Mesothelial cell of epicardium (in vitro differentiated cells): ENCODE measurements around the gene AUNIP. TPM values are rescaled to one million over a fixed set of nuclear protein-coding genes. Genes with fewer than 3 reads are reported as not detected.

Experiments
- DNase-seq, 2 experiments: peaks; one replicate each; pipeline ENCODE4 v3.0.0; 2021; ENCODE audit warnings: low spot score in 2 of 2; ENCODE audit not compliant: unreplicated experiment in 2 of 2
- H3K27ac Mint-ChIP-seq: 2 replicates; pipeline ENCODE4 v1.8.0; 2021; ENCODE audit warnings: mixed read lengths
- H3K27me3 Mint-ChIP-seq: 2 replicates; pipeline ENCODE4 v1.8.0; 2021; ENCODE audit warnings: low read depth, mixed read lengths
- H3K36me3 Mint-ChIP-seq: 2 replicates; pipeline ENCODE4 v1.8.0; 2021; ENCODE audit warnings: mixed read lengths
- H3K4me1 Mint-ChIP-seq: 2 replicates; pipeline ENCODE4 v1.8.0; 2021; ENCODE audit warnings: mixed read lengths
- H3K4me3 Mint-ChIP-seq: 2 replicates; pipeline ENCODE4 v1.8.0; 2021; ENCODE audit warnings: mild to moderate bottlenecking, moderate library complexity, mixed read lengths
- H3K9me3 Mint-ChIP-seq: 2 replicates; pipeline ENCODE4 v1.8.0; 2021; ENCODE audit warnings: mixed read lengths
- total RNA-seq: library from RNA; stranded (reverse); gene quantifications from 3 replicates; pipeline ENCODE4 v1.2.1, GENCODE V29; 2021
- TF ChIP-seq, protein P1 (sequence below): fragments of 200-600 bp; sonication (generic); IDR thresholded peaks from one replicate; pipeline ENCODE4 v1.5.0; 2021; ENCODE audit warnings: antibody characterized with exemption; ENCODE audit not compliant: unreplicated experiment

The AUNIP gene
- total RNA-seq, 1 donor from 2014 or later: 2.7 TPM

DNA sequence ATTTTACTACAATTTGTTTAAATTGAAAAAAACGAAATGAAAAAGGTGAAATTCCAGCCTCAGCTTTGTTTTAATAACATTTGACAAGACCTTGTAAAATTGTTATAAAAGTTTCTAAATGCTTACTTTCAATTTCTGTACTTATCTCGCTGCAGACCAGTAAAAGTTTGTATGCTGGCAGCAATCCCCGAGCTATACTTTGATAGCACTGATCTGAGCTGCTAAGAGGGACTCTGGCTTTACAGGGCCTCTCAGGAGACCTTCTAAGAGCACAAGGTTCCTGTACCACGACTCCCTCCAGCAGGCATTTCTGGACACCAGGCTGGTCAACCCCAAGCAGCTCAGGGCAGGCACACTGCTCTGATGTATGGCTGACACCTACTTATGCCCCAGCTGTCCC lies 33.9 kb upstream of the AUNIP start:
- H3K27ac Mint-ChIP-seq: peak overlapping the region; percentile 82
- H3K4me3 Mint-ChIP-seq: no peak overlapping the region
- TF ChIP-seq, protein P1, sequence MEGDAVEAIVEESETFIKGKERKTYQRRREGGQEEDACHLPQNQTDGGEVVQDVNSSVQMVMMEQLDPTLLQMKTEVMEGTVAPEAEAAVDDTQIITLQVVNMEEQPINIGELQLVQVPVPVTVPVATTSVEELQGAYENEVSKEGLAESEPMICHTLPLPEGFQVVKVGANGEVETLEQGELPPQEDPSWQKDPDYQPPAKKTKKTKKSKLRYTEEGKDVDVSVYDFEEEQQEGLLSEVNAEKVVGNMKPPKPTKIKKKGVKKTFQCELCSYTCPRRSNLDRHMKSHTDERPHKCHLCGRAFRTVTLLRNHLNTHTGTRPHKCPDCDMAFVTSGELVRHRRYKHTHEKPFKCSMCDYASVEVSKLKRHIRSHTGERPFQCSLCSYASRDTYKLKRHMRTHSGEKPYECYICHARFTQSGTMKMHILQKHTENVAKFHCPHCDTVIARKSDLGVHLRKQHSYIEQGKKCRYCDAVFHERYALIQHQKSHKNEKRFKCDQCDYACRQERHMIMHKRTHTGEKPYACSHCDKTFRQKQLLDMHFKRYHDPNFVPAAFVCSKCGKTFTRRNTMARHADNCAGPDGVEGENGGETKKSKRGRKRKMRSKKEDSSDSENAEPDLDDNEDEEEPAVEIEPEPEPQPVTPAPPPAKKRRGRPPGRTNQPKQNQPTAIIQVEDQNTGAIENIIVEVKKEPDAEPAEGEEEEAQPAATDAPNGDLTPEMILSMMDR: no peak
- DNase-seq: no peak
- H3K36me3 Mint-ChIP-seq: peaks cover 13% of the 10 kb centered on the region
- H3K9me3 Mint-ChIP-seq: no peaks in the 10 kb centered on the region
- no peaks in the 10 kb centered on the region for H3K27me3 Mint-ChIP-seq
- H3K4me1 Mint-ChIP-seq: peaks cover 52% of the 10 kb centered on the region

- peaks cover 52% of the 10 kb centered on the region for H3K4me1 Mint-ChIP-seq
- H3K27ac Mint-ChIP-seq: peak overlapping the region; percentile 88
- no peak overlapping the region for H3K4me3 Mint-ChIP-seq
- H3K36me3 Mint-ChIP-seq: peaks cover 10% of the 10 kb centered on the region
- TF ChIP-seq, protein P1: no peak
- no peaks in the 10 kb centered on the region for H3K9me3 Mint-ChIP-seq
- no peaks in the 10 kb centered on the region for H3K27me3 Mint-ChIP-seq
- no peak for DNase-seq
These were observed 32.3 kb upstream of the AUNIP start for GRCh38 chr1:25891606-25892005.

DNA sequence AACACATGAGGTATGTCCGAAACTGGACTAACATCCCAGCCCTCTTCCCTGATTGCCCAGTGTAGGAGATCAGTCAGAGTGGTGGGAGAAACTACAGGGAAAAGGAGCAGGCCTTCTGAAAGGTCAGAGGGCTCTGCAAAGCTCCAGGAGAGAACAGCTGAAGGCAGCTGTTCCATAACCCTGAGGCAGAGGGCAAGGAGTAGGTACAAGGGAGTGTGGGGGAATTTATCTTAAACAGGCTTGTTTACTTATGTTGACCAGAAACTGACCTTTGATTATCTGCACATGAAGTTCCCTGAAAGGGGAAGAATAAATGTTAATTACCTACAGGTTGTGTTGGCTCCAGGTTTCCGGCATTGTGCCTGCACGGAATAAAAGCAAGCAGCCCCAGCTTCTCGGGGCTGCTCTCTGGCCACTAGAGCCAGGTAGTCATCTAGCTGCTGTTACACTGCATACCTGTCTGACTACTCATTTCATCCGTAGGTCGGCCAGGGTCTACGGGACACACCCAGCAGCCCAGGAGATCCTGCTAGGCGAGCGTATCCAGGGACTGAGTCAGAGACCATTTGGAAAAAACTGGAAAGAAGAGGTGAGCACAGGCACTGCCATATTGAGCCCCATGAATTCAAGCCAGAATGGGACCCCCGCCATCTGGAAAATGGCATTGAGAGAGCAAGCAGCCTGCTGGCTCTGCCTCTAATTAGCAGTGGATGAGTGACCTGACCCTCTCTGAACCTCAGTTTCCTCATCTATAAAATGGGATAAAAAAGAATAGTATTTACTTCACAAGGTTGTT lies 31.2 kb upstream of the AUNIP start:
- no peaks in the 10 kb centered on the region for H3K9me3 Mint-ChIP-seq
- DNase-seq: no peak
- H3K4me1 Mint-ChIP-seq: peaks cover 45% of the 10 kb centered on the region
- TF ChIP-seq, protein P1: no peak
- peaks cover 10% of the 10 kb centered on the region for H3K36me3 Mint-ChIP-seq
- no peaks in the 10 kb centered on the region for H3K27me3 Mint-ChIP-seq
- peak overlapping the region; percentile 24 for H3K4me3 Mint-ChIP-seq
- peak overlapping the region; percentile 96 for H3K27ac Mint-ChIP-seq

DNA sequence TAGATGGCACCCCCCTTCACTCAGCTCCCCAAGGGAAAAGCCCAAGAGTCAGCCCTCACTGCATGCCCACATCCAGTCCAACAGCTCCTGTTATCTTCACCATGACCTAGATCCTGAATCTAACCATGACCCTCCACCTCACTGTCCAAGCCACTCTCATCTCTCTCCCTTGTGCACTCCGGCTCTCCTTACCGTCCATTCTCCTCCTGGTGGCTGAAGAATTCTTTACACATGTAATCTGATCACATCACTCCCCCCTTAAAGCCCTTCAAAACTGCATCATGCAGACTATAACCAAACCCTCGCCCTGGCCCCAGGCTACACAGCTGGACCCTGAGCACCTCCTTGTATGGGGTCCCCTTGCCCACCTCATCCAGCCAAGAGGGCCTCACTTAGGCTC lies 30.2 kb upstream of the AUNIP start:
- H3K36me3 Mint-ChIP-seq: peaks cover 12% of the 10 kb centered on the region
- peaks cover 42% of the 10 kb centered on the region for H3K4me1 Mint-ChIP-seq
- H3K9me3 Mint-ChIP-seq: no peaks in the 10 kb centered on the region
- TF ChIP-seq, protein P1: no peak
- H3K4me3 Mint-ChIP-seq: no peak overlapping the region
- H3K27me3 Mint-ChIP-seq: no peaks in the 10 kb centered on the region
- peak overlapping the region; percentile 96 for H3K27ac Mint-ChIP-seq
- DNase-seq: no peak

DNA sequence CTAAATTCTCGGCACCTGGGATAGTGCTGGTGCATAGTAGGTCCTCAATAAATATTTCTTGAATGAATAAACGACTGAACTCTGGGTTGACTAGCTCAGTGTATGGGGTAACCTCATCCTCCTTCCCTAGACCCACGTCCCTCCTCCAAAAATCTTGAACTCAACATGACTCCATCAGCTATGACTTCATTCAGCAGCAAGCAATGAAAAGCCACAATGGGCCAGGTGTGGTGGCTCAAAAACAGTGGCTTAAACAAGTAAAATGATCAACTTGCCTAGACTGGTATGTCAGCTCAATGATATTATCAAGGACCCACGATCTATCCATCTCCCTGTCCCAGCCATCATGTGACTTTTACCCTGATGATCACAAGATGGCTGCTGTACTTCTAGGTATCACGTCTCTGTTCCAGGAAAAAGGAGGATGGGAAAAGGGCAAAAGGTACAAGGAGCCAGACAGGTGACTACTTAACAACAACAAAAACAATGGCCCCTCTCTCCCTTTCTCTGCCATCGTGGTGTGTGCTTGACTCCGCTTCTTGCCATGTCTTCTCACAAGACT lies 29.2 kb upstream of the AUNIP start:
- Mint-ChIP-seq H3K9me3 (no peaks in the 10 kb centered on the region), H3K4me1 (peaks cover 41% of the 10 kb centered on the region), H3K27ac (peak overlapping the region; percentile 54), H3K4me3 (no peak overlapping the region), H3K36me3 (peaks cover 14% of the 10 kb centered on the region), H3K27me3 (no peaks in the 10 kb centered on the region)
- TF ChIP-seq, protein P1: no peak
- no peak for DNase-seq
